HK-2 (cell line): ENCODE data around the gene TIMP1.

Experiments used
- DNase-seq: peaks from one replicate; pipeline ENCODE4 v3.0.0-alpha.2; 2018; ENCODE audit not compliant: unreplicated experiment

The TIMP1 gene

GRCh38 chrX:47573341-47574075 lies 8.7 kb upstream of the TIMP1 start:
- DNase-seq, result no peak

- no peak for DNase-seq
Measured at GRCh38 chrX:47574076-47574546, 8.1 kb upstream of the TIMP1 start.

- no peak for DNase-seq
Measured at GRCh38 chrX:47574547-47575301, 7.5 kb upstream of the TIMP1 start.

- DNase-seq, result no peak
Measured at GRCh38 chrX:47576021-47576898, 6.0 kb upstream of the TIMP1 start.

- DNase-seq, result no peak
Measured at GRCh38 chrX:47577424-47577823, 4.8 kb upstream of the TIMP1 start.

GRCh38 chrX:47577901-47578300 lies 4.3 kb upstream of the TIMP1 start:
- DNase-seq, result no peak

GRCh38 chrX:47578692-47579091 lies 3.5 kb upstream of the TIMP1 start:
- DNase-seq, result no peak

- no peak for DNase-seq
Measured at GRCh38 chrX:47579537-47579936, 2.7 kb upstream of the TIMP1 start.

- DNase-seq, result no peak
Measured at GRCh38 chrX:47583240-47583861, 1.1 kb downstream of the TIMP1 start.

- DNase-seq, result no peak
Measured at GRCh38 chrX:47584714-47585113, 2.5 kb downstream of the TIMP1 start.

- no peak for DNase-seq
Measured at GRCh38 chrX:47585273-47585672, 3.0 kb downstream of the TIMP1 start.

- no peak for DNase-seq
Measured at GRCh38 chrX:47586043-47586787, 4.0 kb downstream of the TIMP1 start.

GRCh38 chrX:47587091-47587891 lies 5.1 kb downstream of the TIMP1 start:
- DNase-seq, result no peak

GRCh38 chrX:47587906-47588735 lies 5.9 kb downstream of the TIMP1 start:
- DNase-seq, result no peak

- DNase-seq, result no peak
Measured at GRCh38 chrX:47590984-47591383, 8.7 kb downstream of the TIMP1 start.

GRCh38 chrX:47593522-47593921 lies 11.3 kb downstream of the TIMP1 start:
- DNase-seq, result no peak

GRCh38 chrX:47595716-47596251 lies 13.5 kb downstream of the TIMP1 start:
- DNase-seq, result no peak

GRCh38 chrX:47596256-47596655 lies 14.0 kb downstream of the TIMP1 start:
- no peak for DNase-seq

- no peak for DNase-seq
Measured at GRCh38 chrX:47597222-47597621, 15.0 kb downstream of the TIMP1 start.
